Fibroblast of pulmonary artery (primary cell): ENCODE measurements around the gene MAGI3.
A peak's percentile ranks its signal among the peaks of the same experiment; 100 is the strongest.

Experiments
- DNase-seq: peaks from one replicate; pipeline ENCODE4 v3.0.0-alpha.2; 2010; ENCODE audit warnings: low read depth
- H3K4me3 ChIP-seq: replicated peaks from 2 replicates; pipeline ENCODE4 v1.5.1; 2011; ENCODE audit warnings: low read depth, mild to moderate bottlenecking, control low read depth, low read length, moderate library complexity
- CTCF ChIP-seq: IDR thresholded peaks from 2 replicates; pipeline ENCODE4 v1.5.1; 2011; ENCODE audit warnings: mild to moderate bottlenecking, control low read depth, low read length, inconsistent platforms; ENCODE audit errors: missing control alignments

The MAGI3 gene

GRCh38 chr1:113534875-113535274, 144.6 kb downstream of the MAGI3 start:
- H3K4me3 ChIP-seq, result no peak overlapping the region
- no peak for TF ChIP-seq CTCF
- no peak for DNase-seq

- peak; percentile 54 for DNase-seq
- no peak overlapping the region for H3K4me3 ChIP-seq
- no peak for TF ChIP-seq CTCF
Measured at GRCh38 chr1:113536182-113536780, 146.0 kb downstream of the MAGI3 start.

DNA sequence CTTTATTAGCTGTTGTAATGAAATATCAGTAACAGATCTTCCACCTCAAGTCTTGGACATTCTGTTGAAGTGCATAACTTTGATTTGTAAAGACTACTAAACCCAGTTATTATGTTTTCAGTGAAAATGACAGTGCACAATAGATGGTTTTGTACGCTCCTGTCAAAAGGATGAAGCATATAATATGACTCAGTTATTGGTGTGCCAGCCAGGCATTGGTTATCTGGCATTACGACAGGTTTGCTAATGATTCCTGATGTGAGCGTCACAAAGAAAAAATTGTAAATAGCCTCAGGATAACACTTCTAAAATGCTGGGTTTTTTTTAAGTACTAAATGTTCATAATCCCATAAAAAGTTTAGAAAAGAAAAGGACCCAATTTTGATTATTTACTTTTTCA, 147.9 kb downstream of the MAGI3 start:
- no peak overlapping the region for H3K4me3 ChIP-seq
- DNase-seq, result peak; percentile 21
- TF ChIP-seq CTCF, result no peak

GRCh38 chr1:113540335-113540734, 150.0 kb downstream of the MAGI3 start:
- no peak overlapping the region for H3K4me3 ChIP-seq
- DNase-seq, result no peak
- no peak for TF ChIP-seq CTCF

DNA sequence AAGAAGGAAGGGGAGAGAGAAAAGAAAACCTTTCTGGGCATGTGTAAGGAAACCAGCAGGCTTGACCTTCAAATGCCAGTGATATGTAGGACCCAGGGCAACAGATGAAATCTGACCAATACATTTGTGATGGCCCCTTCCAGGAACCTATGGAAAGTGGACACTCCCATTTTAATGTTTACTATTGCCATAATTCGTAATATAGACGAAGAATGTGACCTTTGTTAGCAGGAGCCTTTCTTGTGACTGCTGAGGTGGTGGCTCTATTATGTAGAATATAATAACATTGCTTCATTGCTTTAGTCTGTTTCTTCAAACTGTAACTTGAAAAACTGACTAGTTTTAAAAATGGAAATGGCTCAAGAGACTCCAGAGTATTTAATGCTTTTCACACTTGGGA, 150.8 kb downstream of the MAGI3 start:
- no peak overlapping the region for H3K4me3 ChIP-seq
- no peak for TF ChIP-seq CTCF
- no peak for DNase-seq

- DNase-seq, result peak; percentile 75
- no peak overlapping the region for H3K4me3 ChIP-seq
- no peak for TF ChIP-seq CTCF
Measured at GRCh38 chr1:113542221-113542701, 151.9 kb downstream of the MAGI3 start.

DNA sequence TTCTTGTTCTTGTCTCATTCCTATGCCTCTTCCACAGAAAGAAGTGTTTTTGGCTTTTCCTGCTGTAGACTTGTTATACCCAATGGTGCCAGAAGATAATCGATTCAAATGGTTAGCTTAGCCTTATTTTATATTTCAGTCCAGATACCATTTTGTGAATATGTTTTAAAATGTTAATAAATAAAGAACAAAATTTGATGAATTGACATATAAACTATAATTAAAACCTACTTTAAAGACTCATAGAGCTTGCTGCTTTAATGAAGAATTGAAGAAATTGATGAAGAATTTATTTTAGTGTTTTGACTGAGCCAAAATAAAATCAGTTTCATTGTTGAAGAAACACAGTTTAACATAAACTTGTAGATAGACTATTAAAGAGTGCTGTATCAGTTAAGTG, 152.8 kb downstream of the MAGI3 start:
- no peak for TF ChIP-seq CTCF

More for the DNA sequence above, 152.8 kb downstream of the MAGI3 start:
- H3K4me3 ChIP-seq, result no peak overlapping the region
- no peak for DNase-seq
